Measurements from ENCODE around the gene RNF220.

- TF ChIP-seq POLR2A (IDR thresholded peaks at IDR 0.05) (no peak), CTCF (IDR thresholded peaks at IDR 0.05 in 8 of 11, conservative IDR thresholded peaks at IDR 0.05 in 3 of 11) (no peak), POLR2AphosphoS5 (IDR thresholded peaks at IDR 0.05) (no peak)
These were observed 1.0 kb downstream of the RNF220 start for GRCh38 chr1:44405798-44406736.

Data from spleen (tissue), 7 donors.